Measurements from ENCODE around the gene C19orf81. TPM values are rescaled to one million over a fixed set of nuclear protein-coding genes. Genes with fewer than 3 reads are reported as not detected.

C19orf81 gene
- total RNA-seq, 1 donor from 2014 or later, result not detected

DNA sequence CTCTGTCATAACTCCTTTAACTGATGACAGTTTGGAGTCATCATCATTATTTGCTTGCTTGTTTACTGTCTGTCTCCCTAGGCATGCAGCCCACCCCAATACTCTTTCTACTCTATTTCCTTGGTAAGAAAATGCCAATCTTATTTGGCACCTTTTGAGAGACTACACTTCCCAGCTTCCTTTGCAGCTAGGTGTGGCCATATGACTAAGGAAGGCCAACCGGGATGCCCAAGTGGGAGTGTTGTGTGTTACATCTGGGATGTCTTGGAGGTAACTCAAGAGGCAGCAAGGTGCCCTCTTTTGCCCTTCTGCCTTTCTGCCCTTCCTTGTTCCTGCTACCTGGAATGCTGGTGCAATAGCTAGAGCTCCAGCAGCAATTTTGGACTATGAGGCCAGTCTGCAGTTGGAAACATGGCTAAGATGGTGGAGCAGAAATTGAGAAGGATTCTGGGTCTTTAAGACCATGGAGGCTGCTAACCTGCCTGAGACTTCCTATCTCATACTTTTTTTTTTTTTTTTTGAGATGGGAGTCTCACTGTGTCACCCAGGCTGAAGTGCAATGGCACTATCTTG, 27.5 kb downstream of the C19orf81 start:
- DNase-seq (ENCODE audit: low spot score in 2 of 2), result no peak

DNA sequence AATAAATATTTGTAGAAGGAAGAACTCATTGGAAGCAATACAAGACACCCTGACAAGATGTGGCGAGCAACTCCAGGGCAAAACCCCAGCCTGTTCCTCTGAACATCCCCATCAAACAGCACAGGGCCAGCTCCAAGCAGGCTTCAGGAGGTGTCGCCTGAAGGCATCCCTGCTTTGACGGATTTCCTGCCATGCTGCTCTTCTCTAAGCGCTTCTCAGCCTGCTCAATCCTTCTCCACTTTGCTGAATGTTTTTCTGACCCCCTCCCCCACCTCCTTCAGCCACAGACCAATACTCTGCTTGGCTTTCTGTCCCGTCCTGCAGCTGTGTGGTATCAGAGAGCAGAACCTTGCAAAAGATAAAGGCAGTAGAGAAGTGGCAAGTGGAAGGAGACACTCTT, 28.4 kb downstream of the C19orf81 start:
- DNase-seq (ENCODE audit: low spot score in 2 of 2), result no peak
- FAIRE-seq, result no peak

More for the DNA sequence above, 27.5 kb downstream of the C19orf81 start:
- no peak for FAIRE-seq

DNA sequence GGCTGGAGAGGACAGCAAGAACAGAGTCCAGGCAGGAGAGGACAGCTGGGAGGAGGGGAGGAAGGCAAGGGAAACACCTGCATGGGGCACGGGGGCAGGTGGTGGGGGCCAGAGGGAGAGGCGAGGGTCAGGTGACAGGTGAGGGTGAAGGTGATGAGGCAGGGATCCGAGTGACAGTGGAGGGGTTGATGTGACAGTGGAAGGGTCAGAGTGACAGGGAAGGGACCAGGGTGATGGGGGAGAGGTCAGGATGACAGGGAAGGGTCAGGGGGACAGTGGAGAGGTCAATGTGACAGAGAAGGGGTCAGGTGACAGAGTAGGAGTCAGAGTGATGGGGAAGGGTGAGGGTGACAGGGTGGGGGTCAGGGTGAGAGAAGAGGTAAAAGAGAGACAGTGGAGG, 29.1 kb downstream of the C19orf81 start:
- DNase-seq (ENCODE audit: low spot score in 2 of 2), result no peak
- FAIRE-seq, result no peak

DNA sequence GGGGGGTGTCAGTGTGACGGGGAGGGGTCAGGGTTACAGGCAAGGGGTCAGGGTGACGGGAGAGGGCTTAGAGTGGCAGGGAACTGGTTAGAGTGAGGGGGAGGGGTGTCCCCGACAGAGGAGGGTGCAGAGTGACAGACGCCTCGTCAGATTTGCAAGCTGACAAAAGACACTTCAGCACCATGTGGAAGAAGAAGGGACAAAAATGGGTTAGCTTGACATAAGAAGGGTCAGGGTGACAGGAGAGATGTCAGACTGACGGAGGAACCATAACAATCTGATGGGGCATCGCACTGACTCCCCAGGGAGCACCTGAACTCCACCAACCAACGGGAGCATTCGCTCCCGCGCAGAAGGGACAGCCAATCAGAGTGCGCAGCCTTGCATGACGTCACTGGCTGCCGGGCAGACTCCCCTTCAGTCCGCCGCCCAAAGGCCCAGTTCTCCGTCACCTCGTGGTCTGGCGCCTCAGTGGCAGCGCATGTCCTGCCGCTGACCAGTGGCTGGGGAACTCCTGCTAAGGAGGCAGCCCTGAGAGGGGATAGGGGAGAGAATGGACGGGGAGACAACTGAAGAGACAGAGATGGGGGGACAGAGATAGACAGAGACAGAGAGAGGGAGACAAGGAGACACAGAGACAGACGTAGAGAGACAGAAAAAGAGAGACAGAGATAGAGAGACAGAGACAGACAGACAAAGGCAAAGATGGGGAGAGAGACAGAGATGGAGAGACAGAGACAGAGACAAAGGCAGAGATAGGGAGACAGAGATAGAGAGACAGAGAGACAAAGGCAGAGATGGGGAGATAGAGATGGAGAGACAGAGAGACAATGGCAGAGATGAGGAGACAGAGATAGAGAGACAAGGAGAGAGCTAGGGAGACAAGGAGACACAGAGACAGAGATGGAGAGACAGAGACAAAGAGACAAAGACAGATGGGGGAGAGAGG, 30.2 kb downstream of the C19orf81 start:
- DNase-seq (ENCODE audit: low spot score in 2 of 2) (peak; percentile 85 to 95), FAIRE-seq (no peak)

DNA sequence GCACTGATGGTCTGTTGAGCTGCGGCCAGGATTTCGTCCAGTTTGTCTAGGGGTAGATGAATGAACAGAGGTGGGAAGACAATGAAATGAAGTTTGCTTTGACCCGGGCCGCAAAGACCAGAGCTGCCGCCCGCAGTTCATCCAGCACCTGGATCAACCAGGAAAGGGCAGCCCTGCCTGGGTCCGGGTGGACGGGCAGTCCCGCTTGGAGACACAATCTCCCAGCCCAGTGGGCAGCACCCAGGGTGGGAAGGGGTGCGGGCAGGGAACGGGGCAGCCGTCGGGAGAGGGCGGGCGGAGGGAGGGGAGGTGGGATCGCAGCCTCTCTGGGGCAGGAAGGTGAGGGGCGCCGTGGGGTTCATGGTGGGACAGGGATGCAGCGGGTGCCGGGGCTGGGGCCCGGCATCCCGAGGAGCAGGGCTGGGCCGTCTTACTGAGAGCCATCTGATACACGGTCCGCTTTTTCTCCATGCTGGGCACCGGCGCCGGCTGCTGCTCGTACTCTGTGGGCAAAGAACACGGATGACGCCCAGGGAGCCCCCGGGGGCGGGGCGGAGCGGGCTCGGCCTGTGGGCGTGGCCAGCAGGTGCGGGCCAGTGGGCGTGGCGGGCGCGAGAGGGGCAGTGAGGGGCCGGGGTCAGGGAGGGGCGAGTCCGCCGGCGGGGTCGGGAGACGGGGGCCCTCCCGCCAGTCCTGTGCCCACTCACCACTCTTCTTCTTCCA, 37.2 kb downstream of the C19orf81 start:
- FAIRE-seq, result no peak

DNA sequence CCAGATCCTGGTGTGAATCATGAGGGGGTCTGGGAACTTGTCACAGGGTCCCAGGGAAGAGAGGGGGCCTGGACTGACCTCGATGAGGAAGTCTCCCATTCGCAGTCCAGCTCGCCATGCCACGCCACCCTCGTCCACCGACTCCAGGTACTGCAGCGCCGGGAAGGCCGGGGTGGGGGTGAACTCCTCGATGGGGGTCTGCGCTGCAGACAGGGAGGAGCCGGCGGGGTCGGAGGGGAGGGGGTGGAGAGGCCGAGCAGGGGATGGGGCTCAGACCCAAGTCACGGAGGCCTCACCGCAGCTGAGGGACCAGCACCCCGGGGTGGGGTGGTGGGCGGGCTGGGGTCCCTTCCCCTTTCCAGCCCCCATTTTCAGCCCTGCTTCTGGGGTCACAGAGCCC, 39.5 kb downstream of the C19orf81 start:
- FAIRE-seq, result no peak
- DNase-seq (ENCODE audit: low spot score in 2 of 2), result no peak

More for the DNA sequence above, 37.2 kb downstream of the C19orf81 start:
- no peak for DNase-seq (ENCODE audit: low spot score in 2 of 2)

DNA sequence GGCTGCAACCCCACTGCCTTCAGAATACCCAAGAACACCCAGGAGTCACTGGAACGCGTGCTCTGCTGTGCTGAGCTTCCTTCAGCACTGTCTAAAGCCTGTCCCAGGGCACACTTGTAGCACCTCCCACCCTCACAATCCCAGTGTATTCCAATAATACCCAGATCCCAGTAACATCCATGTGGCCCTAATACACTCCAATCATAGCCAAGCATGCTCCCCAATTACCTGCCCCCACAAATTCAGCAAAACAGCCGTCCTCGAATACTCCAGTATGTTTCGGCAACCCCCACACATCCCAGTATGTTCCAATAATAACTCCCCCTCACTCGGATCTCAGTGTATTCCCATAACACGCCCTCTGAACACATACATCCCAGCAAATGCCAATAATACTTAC, 41.2 kb downstream of the C19orf81 start:
- DNase-seq (ENCODE audit: low spot score in 2 of 2) (no peak), FAIRE-seq (no peak)

DNA sequence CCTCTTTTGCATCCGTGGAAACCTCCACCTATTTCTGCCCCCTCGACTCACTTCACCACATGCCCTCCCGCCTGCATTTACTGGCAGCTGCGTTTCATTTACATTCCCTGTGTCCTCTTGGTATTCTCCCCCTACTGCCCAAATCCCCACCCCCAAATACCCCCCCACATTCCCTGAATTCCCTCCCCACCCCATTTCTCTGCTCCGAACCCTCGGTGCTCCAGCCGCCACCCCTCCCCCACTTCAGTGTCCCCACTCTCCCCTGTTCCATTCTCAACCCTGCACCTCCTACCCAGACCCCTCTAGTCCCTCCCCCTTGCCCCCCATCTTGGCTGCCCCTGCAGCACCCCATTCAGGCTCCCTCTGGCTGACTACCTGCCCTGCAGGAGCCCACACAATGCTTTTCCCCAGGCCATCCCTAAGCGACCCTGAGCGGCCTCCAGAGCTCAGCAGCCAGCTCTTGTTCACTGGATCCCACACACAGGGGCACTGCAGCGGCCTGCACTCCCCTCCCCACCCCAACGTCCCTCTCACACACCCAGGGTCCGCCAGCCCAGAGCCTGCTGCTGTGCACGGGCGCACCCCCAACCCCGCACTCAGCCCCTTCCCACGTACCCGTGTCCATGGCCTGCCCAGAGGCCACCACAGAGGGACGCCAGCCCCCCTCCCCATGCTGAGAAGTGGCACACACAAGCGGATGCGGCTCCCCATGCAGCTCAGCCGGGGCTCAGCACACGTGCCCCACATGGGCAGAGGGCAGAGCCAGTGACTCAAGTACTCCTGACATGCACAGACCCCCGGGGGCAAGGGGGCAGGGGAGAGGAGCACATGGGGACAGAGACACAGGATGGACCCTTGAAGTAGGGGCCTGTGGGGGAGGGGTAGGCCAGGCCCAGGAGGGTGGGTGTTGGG, 44.1 kb downstream of the C19orf81 start:
- no peak for DNase-seq (ENCODE audit: low spot score in 2 of 2)
- no peak for FAIRE-seq

DNA sequence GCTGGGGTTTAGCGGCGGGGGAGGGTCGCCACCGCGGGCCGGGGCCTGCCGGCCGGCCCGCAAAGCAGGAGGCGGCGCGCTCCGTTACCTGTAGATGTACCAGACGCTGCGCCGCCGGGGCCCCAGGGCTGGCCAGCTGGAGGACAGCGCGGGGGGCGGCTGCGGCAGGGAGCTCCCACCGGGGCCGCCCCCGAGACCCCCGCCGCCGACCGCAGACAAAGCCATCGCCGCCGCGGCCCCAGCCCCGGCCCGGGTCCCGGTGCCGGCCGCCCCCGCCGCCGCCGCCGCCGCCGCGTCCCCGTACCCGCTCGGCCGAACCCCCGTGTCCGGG, 45.5 kb downstream of the C19orf81 start:
- FAIRE-seq (no peak), DNase-seq (ENCODE audit: low spot score in 2 of 2) (no peak)

DNA sequence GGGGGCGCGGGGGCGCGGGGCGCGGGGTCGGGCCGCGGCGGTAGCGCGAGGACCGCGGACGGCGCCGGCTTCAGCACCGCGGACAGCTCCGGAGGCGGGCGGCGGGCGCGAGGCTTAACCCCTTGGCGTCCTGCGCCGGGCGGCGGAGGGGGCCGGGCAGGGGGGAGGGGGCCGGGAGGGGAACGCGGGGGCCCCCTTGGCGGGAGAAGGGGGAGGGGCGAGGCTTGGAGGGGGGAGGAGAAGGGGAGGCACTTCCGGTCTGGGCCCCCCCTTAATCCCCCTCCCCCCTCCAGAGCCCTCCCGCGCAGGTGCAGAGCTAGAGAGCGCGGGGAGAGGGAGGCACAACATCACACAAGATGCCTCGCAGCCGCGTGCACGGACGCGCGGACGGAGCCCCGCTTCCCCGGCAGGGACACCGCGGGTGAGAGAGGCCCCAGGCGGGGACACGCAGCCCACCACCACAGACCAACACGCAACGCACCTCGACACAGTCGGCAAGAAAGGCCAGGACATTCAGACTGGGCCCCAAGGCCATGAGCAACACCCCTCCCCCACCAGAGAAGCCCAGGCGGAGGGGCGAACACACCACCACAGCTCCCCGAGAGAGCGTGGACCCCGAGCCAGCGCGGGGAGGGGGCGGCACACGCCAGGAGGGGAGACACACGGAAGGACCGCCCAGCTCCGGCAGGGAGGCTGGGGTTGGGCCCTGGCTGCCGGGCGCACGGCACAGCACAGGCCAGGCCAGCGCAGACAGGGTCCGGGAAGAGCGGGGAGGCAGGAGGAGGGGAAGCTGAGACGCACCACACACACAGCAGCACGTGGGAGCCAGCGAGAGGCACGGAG, 46.2 kb downstream of the C19orf81 start:
- no peak for FAIRE-seq
- peak; percentile 67 to 69 for DNase-seq (ENCODE audit: low spot score in 2 of 2)

DNA sequence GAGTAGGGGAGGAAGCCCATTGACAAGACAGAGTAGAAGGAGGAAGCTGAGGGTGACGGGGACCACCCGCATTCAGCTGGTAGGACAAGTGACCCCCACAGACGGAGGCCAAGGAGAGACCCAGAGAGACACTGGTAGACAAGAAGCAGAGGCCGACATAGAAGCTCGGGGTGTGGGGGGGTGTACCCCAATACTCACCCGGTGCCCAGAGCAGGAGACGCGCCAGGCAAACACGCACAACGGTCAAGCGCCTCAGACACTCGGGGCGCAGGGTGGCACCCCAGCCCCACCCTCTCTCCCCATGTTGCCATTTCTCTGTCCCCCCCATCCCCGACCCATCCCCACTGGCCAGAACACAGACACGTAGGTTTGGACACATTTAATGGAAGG, 46.8 kb downstream of the C19orf81 start:
- no peak for FAIRE-seq
- DNase-seq (ENCODE audit: low spot score in 2 of 2), result no peak

DNA sequence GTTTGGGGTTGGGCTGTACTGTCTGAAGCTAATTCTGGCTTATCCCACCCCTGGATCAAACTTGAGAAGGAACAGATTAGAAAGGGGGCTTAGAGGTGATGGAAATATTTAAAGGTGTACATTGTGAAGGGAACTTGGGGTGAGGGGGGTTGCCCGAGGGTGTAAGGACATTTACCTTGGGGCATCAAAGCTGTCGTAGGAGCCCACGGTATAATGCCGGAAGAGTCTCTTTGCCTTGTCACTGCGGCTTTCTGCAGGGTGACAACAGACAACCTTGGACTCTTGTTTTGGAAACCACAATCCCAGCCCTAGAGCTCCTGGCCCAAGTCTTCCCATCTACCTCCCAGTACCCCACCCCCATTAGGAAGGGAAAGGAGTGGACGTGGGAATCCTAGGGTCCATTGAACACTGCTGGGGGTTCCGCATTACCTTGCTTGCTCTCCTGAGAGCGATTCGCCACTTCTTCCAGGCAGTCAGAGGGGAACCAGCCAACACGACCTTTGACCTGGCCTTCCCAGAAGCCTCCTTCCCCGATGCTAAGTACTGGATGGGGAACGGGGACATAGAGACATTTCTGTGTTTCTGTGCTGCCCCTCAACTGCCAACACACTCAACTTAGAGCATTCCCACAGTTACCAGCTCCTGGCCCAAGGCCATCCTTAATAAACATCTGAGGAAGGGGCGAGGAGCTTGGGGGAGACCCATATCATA, 48.3 kb downstream of the C19orf81 start:
- FAIRE-seq (no peak), DNase-seq (ENCODE audit: low spot score in 2 of 2) (no peak)

DNA sequence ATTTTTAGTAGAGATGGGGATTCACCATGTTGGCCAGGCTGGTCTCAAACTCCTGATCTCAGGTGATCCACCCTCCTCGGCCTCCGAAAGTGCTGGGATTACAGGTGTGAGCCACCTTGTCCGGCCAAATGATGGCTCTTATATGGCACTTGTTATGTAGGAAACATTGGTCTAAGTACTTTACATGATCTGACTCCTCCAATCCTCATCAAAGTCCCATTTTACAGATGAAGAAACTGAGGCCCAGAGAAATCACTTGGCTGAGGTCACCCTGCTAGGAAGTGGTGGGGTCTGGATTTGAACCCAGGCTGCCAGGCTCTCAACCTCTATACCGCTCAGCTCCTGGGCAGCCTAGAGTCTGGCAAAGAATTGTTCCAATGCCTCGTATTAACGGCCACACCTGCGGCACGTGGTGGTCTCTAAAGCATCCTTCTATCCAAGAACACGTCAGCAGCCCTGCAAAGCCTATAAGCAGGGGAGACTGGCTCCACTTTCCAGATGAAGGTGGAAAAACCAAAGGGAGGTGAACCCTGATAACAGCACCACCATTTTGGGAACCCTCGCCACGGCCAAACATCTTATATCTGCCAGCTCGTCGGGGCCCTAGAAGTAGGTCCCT, 52.2 kb downstream of the C19orf81 start:
- DNase-seq (ENCODE audit: low spot score in 2 of 2), result no peak
- FAIRE-seq, result no peak

DNA sequence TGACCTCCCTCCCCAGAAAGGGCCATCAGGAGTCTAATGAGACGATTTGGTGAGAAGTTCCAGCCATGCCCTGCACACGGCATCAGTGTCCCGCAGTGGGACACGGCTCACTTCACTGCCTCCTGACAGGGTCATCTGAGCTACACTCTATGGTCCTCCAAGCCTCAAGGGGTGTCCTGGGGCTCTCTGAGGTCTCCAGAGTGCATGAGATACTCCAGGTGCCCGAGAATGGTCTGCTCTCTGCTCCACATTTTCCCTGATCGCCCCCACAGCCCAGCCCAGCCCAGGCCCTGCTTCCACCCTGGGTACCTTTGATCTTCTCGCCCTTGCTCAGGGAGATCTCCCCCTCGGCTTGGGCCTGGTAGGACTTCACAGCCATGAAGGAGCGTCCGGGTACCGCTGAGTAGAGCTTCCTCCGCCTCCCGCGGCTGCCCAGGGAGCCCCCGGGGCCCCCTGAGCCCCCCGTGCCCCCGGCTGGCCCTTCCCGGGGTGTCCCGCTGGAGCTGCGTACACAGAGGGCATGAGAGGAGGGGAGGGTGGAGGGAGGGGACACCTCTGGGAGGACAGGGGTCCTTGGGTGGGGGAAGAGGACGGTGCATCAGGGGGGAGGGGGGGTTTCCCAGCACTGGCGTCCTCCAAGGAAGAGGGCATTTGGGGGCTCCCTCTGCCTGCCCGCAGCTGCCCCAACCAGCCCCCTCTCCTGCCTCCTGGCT, 53.1 kb downstream of the C19orf81 start:
- no peak for FAIRE-seq
- DNase-seq (ENCODE audit: low spot score in 2 of 2), result no peak

DNA sequence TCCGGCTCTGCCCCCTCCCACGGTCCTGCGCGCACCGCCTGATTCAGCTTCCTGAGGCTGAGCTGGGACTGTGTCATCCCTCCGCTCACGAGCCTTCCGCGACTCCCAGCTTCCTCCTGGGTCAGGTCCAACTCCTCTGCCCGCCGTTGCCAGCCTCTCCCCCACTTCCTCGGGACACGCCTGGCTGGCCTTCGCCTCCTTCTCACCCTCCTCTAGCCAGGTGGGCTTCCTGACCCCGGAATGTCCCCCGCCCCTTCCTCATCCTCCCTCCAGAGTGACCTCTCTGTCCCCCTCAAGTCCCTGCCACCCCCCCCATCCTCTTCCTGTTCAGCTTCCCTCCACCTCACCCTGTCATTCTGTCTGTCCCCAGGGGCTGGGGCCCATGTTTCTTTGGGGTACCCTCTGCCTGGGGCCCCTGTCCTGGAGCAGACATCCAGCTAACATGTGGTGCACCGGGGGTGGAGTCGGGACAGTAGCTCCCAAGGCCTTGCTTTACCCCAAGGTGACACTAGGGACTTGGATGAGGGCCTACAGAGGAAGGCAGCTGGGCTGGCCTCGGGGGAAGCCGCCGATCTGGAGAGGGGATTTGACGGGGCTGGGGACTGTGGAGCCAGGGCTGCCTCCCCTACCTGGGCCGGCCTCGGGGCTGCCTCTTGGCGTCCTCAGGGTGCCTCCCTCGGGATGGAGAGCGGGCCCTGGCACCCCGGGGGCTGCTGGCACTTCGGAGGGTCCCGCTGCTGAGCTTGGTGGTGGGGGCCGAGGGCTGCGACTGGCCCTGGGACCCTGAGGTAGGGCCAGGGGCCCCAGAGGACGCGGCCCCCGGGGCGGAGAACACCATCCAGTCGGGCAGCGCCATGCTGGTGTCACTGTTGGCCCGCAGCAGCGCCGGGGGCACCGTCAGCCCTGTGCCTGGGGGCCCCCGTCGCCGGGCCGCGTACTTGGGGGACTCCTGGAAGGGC, 53.9 kb downstream of the C19orf81 start:
- FAIRE-seq, result no peak

DNA sequence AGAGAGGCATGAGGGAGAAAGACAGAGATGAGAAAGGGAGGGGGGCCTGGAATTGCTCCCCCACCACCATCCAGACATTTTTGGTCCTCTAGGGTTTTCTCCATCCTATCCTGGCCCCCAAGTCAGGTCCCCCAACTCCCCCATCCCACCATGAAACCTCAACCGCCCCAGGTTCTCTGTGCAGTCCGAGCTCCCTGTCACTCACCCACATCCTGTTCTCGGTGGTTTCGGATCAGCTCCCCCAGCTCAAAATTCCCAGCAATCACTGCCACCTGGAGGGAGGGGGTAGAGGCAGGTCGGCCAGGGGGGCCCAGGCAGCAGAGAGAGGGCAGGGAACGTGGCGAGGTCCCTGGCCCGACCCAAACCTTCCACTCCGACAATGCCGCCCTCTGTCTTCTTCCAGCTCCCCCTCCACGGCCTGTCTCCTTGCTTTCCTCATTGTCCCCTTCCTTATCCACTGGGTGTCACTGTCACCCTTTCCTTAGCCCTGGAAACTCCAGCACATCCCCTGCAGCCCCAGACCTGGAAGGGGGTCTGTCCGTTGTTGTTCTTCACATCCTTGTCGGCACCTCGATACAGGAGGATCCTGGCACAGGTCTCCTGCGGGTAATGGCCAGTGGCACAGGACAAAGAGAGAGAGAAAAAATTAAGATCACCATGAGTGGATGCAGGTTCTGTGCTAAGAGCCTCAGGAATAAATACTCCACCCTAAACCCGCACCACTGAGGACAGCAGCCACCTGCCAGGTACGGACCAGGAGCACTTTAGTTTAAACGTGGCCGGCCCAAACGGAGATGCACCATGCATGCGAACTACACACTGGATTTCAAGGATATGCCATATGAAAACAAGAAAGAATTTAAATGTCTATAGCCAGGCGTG, 54.9 kb downstream of the C19orf81 start:
- FAIRE-seq, result no peak

More for the DNA sequence above, 53.9 kb downstream of the C19orf81 start:
- no peak for DNase-seq (ENCODE audit: low spot score in 2 of 2)

More for the DNA sequence above, 54.9 kb downstream of the C19orf81 start:
- no peak for DNase-seq (ENCODE audit: low spot score in 2 of 2)
